Activated CD8-positive, alpha-beta memory T cell treated with anti-CD3 and anti-CD28 coated beads, Interleukin-2, amount 10 ng/mL, durations not matched to agents 7 days and 5 days (primary cell): Measurements from ENCODE around the gene IGFBP1. TPM values are rescaled to one million over a fixed set of nuclear protein-coding genes. Genes with fewer than 3 reads are reported as not detected.

Source experiments
- ATAC-seq: fragments of 150-1000 bp; cut with Tn5 transposase; one replicate; pipeline ENCODE4 v1.10.0; 2021; ENCODE audit warnings: moderate library complexity
- CTCF ChIA-PET: fragments of 350-600 bp; sonication (Branson Sonifier 250); formaldehyde crosslinking; loops from one replicate; lab custom pipeline; 2021; ENCODE audit warnings: antibody characterized with exemption; lab: Charles Lee
- DNase-seq: peaks from one replicate; pipeline ENCODE4 v3.0.0-alpha.2; 2020
- H3K27ac Mint-ChIP-seq: one replicate; pipeline ENCODE4 v1.8.0; 2021; ENCODE audit warnings: mild to moderate bottlenecking, mixed read lengths
- H3K27me3 Mint-ChIP-seq: one replicate; pipeline ENCODE4 v1.8.0; 2021; ENCODE audit warnings: mixed read lengths
- H3K36me3 Mint-ChIP-seq: one replicate; pipeline ENCODE4 v1.8.0; 2021; ENCODE audit warnings: mild to moderate bottlenecking, mixed read lengths
- H3K4me1 Mint-ChIP-seq: one replicate; pipeline ENCODE4 v1.8.0; 2021; ENCODE audit warnings: mixed read lengths
- H3K4me3 Mint-ChIP-seq: one replicate; pipeline ENCODE4 v1.8.0; 2021; ENCODE audit warnings: mild to moderate bottlenecking, moderate library complexity, mixed read lengths
- H3K9me3 Mint-ChIP-seq: one replicate; pipeline ENCODE4 v1.8.0; 2022; ENCODE audit warnings: low read depth, mixed read lengths
- total RNA-seq, 2 experiments: library from RNA; stranded (reverse); gene quantifications; one replicate each; pipeline ENCODE4 v1.2.3, GENCODE V29; 2021

IGFBP1 gene
- total RNA-seq, 2 experiments from 2014 or later = not detected

DNA sequence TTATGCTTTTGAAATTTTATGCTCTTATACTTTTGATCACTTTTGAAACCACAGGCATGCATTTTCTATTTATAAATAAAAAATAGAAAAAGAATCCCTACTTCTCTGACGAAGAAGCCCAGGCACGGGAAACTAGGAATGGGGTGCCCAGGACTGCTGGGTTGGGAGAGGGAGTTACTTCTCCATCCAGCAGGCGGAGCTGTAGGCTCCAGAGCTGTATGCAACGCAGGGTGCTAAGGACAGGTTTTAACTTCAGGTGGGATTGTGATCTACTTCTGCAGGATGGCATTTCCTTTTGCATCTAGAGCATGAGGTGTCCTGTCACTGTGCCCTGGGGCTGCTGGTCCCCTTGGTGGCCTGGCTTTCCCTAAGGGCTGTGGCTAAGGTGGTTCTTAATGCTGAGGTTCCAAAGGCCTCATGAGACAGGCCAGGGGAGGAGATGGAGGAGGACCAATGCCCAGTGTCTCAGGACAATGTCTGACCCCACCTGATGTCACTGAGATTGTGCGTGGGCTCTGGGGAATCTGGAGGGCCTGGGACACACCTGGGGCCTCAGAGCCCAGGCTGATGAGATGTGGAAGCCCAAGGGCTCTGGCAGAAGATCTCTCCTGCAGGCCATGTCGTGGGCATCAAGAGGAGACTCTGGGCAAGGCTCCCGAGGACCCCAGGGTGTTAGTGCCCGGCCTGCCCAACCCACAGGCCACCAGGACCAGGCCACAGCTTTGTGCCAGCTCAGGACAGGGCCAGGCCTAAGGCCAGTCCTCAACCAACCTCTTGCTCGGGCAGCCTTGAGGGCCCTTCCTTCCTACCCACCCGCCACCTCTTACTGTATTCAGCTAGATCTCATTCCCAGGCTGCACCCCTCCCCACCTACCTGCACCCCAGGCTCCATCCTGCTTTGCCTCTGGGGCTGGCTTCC is 15.9 kb upstream of the IGFBP1 start:
- CTCF ChIA-PET = no interaction called here
- no peaks in the 10 kb centered on the region for H3K36me3 Mint-ChIP-seq
- no peak for ATAC-seq
- no peaks in the 10 kb centered on the region for H3K9me3 Mint-ChIP-seq
- H3K4me3 Mint-ChIP-seq = no peak overlapping the region
- no peak for DNase-seq
- peaks cover 7% of the 10 kb centered on the region for H3K27me3 Mint-ChIP-seq
- H3K27ac Mint-ChIP-seq = no peak overlapping the region
- no peaks in the 10 kb centered on the region for H3K4me1 Mint-ChIP-seq

DNA sequence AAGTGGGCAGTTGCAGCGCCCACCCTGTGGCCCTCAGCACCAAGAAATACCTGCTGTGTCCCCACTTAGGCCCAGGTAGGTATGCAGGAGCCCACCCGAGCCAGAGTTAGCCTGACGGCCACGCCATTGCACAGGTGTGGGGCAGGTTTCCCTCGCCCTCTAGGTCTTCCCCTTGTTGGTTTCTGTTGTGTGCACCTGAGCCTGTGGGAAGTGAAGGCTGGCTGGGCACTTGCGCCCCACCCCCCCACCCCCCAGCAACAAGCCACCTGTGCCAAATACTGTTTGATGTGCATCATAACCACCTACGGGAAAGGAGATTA is 15.3 kb upstream of the IGFBP1 start, which contains the start of gene CCDC201:
Gene CCDC201, minus strand, starts transcription at position 48 of the 320 bp plus-strand sequence. CDS start 75 bp downstream, outside the sequence.
- Mint-ChIP-seq H3K36me3 (no peaks in the 10 kb centered on the region), H3K27me3 (peaks cover 7% of the 10 kb centered on the region), H3K27ac (no peak within 1 kb of the TSS), H3K4me3 (no peak within 1 kb of the TSS), H3K9me3 (no peaks in the 10 kb centered on the region), H3K4me1 (no peaks in the 10 kb centered on the region)
- no peak for DNase-seq
- no peak for ATAC-seq
- CTCF ChIA-PET = no interaction called here

- CTCF ChIA-PET = no interaction called here
- ATAC-seq (no peak), DNase-seq (no peak)
- Mint-ChIP-seq H3K9me3 (no peaks in the 10 kb centered on the region), H3K36me3 (no peaks in the 10 kb centered on the region), H3K27me3 (peaks cover 7% of the 10 kb centered on the region), H3K27ac (no peak overlapping the region), H3K4me1 (no peaks in the 10 kb centered on the region), H3K4me3 (no peak overlapping the region)
Observed at GRCh38 chr7:45873355-45873754, 14.9 kb upstream of the IGFBP1 start.

- Mint-ChIP-seq H3K9me3 (no peaks in the 10 kb centered on the region), H3K36me3 (no peaks in the 10 kb centered on the region), H3K27ac (no peak overlapping the region), H3K4me3 (no peak overlapping the region), H3K27me3 (peaks cover 7% of the 10 kb centered on the region), H3K4me1 (no peaks in the 10 kb centered on the region)
- DNase-seq = no peak
- no peak for ATAC-seq
- CTCF ChIA-PET = no interaction called here
Observed at GRCh38 chr7:45874408-45875131, 13.7 kb upstream of the IGFBP1 start.

GRCh38 chr7:45876519-45876918 is 11.8 kb upstream of the IGFBP1 start:
- Mint-ChIP-seq H3K27me3 (no peaks in the 10 kb centered on the region), H3K4me1 (no peaks in the 10 kb centered on the region), H3K4me3 (no peak overlapping the region), H3K27ac (no peak overlapping the region), H3K36me3 (no peaks in the 10 kb centered on the region), H3K9me3 (no peaks in the 10 kb centered on the region)
- DNase-seq = no peak
- no peak for ATAC-seq
- CTCF ChIA-PET = no interaction called here

GRCh38 chr7:45878457-45879144 is 9.7 kb upstream of the IGFBP1 start:
- CTCF ChIA-PET = no interaction called here
- H3K27me3 Mint-ChIP-seq = no peaks in the 10 kb centered on the region

GRCh38 chr7:45880433-45880860 is 7.8 kb upstream of the IGFBP1 start:
- Mint-ChIP-seq H3K36me3 (no peaks in the 10 kb centered on the region), H3K27me3 (peaks cover under 1% of the 10 kb centered on the region), H3K4me3 (no peak overlapping the region), H3K27ac (no peak overlapping the region), H3K9me3 (no peaks in the 10 kb centered on the region), H3K4me1 (no peaks in the 10 kb centered on the region)
- ATAC-seq (no peak), DNase-seq (no peak)
- CTCF ChIA-PET = no interaction called here

More at GRCh38 chr7:45878457-45879144, 9.7 kb upstream of the IGFBP1 start:
- no peak overlapping the region for H3K27ac Mint-ChIP-seq
- no peaks in the 10 kb centered on the region for H3K9me3 Mint-ChIP-seq
- ATAC-seq = no peak
- DNase-seq = no peak
- no peak overlapping the region for H3K4me3 Mint-ChIP-seq
- H3K36me3 Mint-ChIP-seq = no peaks in the 10 kb centered on the region
- no peaks in the 10 kb centered on the region for H3K4me1 Mint-ChIP-seq

DNA sequence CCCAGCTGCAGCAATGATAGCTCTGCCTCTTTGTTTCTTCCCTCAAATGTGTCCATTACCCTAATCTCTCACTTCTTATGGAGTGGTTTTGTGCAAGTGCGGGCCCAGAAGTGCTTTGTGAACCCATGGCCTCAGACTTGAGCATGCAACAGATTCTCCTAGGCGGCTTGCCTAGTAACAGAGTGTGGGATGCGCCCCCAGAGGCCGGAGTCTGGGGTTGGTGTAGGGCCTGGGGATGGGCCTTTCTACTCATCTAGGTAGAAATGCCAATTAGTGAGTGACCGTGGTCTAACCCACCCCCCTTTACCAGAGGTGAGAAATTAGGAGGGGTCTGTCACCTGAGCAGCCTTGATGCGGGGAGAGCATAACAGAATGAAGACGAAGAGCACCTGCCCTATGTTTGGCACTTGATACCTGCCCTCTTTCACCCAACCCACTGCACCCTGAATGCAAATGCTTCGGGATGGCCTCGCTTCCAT is 7.0 kb upstream of the IGFBP1 start:
- DNase-seq (no peak), ATAC-seq (no peak)
- CTCF ChIA-PET = no interaction called here
- Mint-ChIP-seq H3K4me1 (no peaks in the 10 kb centered on the region), H3K36me3 (no peaks in the 10 kb centered on the region), H3K4me3 (no peak overlapping the region), H3K27ac (no peak overlapping the region), H3K9me3 (no peaks in the 10 kb centered on the region), H3K27me3 (peaks cover 6% of the 10 kb centered on the region)

DNA sequence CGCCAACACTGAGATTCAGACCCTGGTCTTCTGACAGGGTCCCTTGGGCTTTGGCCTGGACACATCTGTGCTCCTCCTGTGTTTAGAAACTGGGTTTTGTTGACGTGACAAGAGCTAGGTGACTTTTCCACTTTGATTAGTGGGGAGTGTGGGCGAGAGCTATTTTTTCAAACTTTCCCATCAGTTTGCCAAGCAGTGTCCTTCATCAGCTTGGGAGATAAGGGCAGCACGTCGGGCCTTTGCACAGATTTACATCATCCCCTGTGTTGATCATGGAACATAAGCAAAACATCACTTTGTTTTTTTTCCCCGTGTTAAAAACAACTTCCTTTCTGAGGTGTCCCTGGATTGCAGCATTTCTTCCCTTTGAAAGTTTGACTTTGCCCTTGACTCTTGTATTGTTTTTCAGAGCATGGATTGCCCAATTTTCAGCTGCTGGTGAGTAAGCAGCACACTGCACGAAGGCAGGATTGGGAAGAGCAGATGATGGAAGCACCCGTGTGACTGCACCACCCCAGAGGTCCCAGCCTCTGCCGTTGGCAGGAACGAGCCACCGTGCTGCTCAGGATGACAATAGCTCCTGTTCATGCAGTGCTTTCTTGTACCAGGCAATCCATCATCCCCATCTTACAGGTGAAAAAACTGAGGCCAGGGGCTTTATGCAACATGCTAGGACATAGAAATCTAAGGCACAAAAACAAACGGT is 6.4 kb upstream of the IGFBP1 start:
- no peak overlapping the region for H3K27ac Mint-ChIP-seq
- CTCF ChIA-PET = interaction anchor here (1.8 kb wide), 1 partner anchor 9 kb away, joined by 4 read pairs; no protein-coding TSS in a partner anchor
- no peaks in the 10 kb centered on the region for H3K36me3 Mint-ChIP-seq
- H3K9me3 Mint-ChIP-seq = no peaks in the 10 kb centered on the region
- H3K4me3 Mint-ChIP-seq = no peak overlapping the region
- DNase-seq (no peak), ATAC-seq (no peak)
- no peaks in the 10 kb centered on the region for H3K4me1 Mint-ChIP-seq
- peaks cover 12% of the 10 kb centered on the region for H3K27me3 Mint-ChIP-seq

DNA sequence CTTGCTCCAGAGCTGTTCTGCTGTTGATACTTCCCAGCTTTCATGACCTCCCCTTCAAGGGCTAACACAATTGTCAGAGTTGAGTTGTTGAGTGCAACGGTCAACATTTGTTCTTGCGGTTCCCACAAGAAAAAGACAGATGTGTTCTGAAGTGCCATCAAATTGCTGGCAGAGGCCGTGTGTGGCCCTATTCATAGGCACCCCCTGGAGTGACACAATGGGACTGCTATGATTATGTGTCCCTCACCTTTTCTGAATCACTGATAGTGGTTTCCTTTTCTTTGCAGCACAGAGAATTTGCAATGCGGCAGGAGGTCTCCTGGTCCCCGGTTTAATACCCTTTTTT is 5.8 kb upstream of the IGFBP1 start:
- CTCF ChIA-PET = interaction anchor here (1.8 kb wide), 1 partner anchor 8 kb away, joined by 4 read pairs; no protein-coding TSS in a partner anchor
- no peak overlapping the region for H3K4me3 Mint-ChIP-seq
- H3K27me3 Mint-ChIP-seq = peaks cover 18% of the 10 kb centered on the region
- H3K4me1 Mint-ChIP-seq = no peaks in the 10 kb centered on the region
- DNase-seq (no peak), ATAC-seq (no peak)
- H3K27ac Mint-ChIP-seq = no peak overlapping the region
- H3K36me3 Mint-ChIP-seq = no peaks in the 10 kb centered on the region
- H3K9me3 Mint-ChIP-seq = no peaks in the 10 kb centered on the region

- DNase-seq (no peak), ATAC-seq (no peak)
- Mint-ChIP-seq H3K4me3 (no peak overlapping the region), H3K27me3 (peaks cover 32% of the 10 kb centered on the region), H3K4me1 (no peaks in the 10 kb centered on the region), H3K9me3 (no peaks in the 10 kb centered on the region), H3K27ac (no peak overlapping the region), H3K36me3 (no peaks in the 10 kb centered on the region)
- CTCF ChIA-PET = interaction anchor here (1.1 kb wide), 1 partner anchor 33 kb away, joined by 3 read pairs; no protein-coding TSS in a partner anchor
Observed at GRCh38 chr7:45884136-45884535, 4.2 kb upstream of the IGFBP1 start.

DNA sequence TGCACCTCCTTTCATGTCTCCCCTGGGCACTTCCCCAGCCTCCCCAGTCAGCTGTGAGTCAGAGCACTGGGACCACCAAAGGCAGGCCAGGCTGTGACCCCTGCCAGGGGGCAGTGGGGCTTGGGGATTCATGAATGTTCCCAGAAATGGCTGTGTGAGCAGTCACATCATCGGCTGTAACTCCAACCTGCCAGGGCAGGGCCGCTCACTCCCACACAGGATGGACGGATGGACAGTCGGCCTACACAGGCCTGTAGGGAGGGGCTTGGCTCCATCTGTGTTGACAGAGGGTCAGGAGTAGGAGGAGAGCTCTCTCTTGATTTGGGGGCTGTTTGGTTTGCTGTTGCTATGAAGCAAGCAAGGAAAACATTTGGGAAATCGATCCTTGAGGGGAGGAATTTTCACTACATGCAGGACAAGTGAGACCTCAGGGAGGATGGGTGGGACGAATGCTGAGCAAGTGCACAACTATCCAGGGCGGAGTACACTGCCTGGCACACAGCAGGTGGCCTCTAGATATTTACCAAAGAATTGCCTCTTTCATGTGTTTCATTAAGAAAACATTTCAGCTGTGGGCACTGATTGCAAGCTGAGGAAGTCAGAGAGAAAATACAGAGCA is 2.9 kb upstream of the IGFBP1 start:
- DNase-seq (no peak), ATAC-seq (no peak)
- no peak overlapping the region for H3K4me3 Mint-ChIP-seq
- H3K9me3 Mint-ChIP-seq = no peaks in the 10 kb centered on the region
- peaks cover 43% of the 10 kb centered on the region for H3K27me3 Mint-ChIP-seq
- CTCF ChIA-PET = interaction anchor here (1.1 kb wide), 1 partner anchor 32 kb away, joined by 3 read pairs; no protein-coding TSS in a partner anchor
- no peaks in the 10 kb centered on the region for H3K4me1 Mint-ChIP-seq
- no peaks in the 10 kb centered on the region for H3K36me3 Mint-ChIP-seq
- no peak overlapping the region for H3K27ac Mint-ChIP-seq
